Stimulated activated CD4-positive, alpha-beta T cell treated with anti-CD3 and anti-CD28 coated beads, Interleukin-12 subunit alpha, Interleukin-12 subunit beta, amount 100 ng/mL, for 24 hours (primary cell): Measurements from ENCODE around the gene PRR19.

Experiments
- DNase-seq, 2 experiments: peaks; one replicate each; pipeline ENCODE4 v3.0.0-alpha.2; 2020; ENCODE audit warnings: low read depth in 2 of 2

Gene PRR19

DNA sequence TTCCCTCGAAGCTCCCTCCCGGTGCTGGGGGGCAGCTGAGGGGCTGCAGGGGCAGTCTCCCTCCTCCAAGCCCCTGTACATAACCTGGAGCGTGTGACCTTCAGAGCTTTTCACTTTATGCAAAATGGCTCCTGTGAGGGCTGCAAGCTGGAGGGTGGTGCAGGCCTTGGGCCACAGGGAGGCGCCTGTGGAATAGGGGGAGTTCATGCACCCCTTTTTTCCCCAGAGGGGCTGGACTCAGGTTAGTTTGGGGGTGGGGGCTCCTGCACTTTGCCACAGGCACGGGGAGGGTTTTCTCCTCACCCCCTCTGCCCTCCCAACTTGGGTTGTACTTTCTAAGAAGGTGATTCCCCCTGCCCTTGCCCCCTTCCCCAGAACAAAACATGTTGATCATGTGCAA, 6.6 kb upstream of the PRR19 start:
- no peak for DNase-seq

- DNase-seq = peak; percentile 75 to 91
Observed at GRCh38 chr19:42295831-42296525, 6.0 kb upstream of the PRR19 start.

DNA sequence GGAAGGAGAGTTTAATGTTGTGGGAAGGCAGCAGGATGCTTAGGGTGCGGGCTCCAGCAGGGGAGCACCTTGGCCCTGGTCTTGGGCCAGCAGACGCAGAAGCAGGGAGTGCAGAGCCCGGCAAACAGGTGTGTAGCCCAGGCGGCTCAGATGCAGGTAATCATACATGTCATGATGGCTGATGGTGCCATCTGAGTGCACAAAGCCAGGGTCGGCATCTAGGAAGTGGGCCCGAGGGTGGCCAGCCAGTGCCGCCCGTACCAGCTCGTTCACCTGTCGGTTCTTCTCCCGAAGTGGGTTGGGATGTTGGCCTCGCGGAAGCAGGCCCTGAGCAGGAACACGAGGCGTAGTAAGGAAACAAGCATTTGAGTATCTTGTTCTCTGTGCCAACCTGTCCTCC, 4.9 kb upstream of the PRR19 start:
- no peak for DNase-seq

- no peak for DNase-seq
Observed at GRCh38 chr19:42303101-42303464, 1.2 kb downstream of the PRR19 start.

GRCh38 chr19:42303876-42304275, 1.9 kb downstream of the PRR19 start:
- DNase-seq = no peak

GRCh38 chr19:42306646-42307045, 4.7 kb downstream of the PRR19 start:
- DNase-seq = no peak

GRCh38 chr19:42309686-42310085, 7.8 kb downstream of the PRR19 start:
- DNase-seq = no peak

DNA sequence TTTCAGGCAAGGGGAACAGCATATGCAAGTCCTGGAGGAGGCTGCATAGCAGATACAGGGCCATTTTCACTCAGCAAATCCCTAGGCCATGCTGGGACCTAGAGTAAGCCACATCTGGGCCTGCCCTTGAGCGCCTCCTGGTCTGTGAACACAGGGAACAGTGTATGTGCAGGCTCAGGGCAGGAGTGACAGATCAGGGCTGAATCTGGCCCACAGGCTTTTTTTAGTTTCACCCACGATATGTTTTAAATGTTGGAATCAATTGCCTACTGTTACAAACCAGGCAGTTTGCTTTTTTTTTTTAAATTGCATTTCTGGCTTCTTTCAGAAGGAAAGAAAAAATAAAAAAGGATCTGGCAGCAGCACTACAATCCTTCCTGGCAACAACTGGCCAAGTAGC, 9.7 kb downstream of the PRR19 start:
- no peak for DNase-seq

DNA sequence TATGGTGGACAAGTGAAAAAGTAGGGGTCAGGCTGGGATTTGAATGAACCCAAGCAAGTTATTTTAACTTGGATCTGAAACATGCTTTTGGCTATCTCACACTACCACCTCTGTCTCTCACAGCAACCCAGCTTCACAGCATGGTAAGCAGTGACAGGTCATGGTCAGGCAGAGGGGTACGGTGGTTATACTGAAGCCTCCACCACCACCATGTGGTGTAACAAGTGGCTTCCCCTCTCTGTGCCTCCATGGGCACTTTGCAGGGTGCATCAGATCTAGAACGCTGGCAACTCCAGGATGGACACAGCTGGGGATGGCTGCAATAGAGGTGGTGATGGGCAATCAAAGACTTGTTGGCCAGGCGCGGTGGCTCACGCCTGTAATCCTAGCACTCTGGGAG, 10.4 kb downstream of the PRR19 start:
- no peak for DNase-seq

- no peak for DNase-seq
Observed at GRCh38 chr19:42313096-42313839, 11.3 kb downstream of the PRR19 start, which contains the start of gene TMEM145. Gene TMEM145, plus strand, starts transcription at chr19:42313309. Its CDS starts 68 bp downstream, at chr19:42313377.

- DNase-seq = no peak
Observed at GRCh38 chr19:42313840-42314755, 12.2 kb downstream of the PRR19 start.

DNA sequence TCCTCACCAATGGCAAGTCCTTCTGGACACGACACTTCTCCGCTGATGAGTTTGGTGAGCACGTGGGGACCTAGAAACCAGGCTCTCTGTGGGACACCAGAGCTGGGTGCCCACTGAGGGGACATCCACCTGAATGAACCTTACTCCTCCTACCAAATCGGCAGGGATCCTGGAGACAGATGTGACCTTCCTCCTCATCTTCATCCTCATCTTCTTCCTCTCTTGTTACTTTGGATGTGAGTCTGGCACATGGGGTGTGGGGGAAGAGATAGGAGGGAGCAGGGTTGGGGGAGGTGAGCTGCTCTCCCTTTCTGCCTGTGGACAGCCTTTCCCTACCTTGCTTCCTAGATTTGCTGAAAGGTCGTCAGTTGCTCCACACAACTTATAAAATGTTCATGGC, 13.1 kb downstream of the PRR19 start:
- no peak for DNase-seq

DNA sequence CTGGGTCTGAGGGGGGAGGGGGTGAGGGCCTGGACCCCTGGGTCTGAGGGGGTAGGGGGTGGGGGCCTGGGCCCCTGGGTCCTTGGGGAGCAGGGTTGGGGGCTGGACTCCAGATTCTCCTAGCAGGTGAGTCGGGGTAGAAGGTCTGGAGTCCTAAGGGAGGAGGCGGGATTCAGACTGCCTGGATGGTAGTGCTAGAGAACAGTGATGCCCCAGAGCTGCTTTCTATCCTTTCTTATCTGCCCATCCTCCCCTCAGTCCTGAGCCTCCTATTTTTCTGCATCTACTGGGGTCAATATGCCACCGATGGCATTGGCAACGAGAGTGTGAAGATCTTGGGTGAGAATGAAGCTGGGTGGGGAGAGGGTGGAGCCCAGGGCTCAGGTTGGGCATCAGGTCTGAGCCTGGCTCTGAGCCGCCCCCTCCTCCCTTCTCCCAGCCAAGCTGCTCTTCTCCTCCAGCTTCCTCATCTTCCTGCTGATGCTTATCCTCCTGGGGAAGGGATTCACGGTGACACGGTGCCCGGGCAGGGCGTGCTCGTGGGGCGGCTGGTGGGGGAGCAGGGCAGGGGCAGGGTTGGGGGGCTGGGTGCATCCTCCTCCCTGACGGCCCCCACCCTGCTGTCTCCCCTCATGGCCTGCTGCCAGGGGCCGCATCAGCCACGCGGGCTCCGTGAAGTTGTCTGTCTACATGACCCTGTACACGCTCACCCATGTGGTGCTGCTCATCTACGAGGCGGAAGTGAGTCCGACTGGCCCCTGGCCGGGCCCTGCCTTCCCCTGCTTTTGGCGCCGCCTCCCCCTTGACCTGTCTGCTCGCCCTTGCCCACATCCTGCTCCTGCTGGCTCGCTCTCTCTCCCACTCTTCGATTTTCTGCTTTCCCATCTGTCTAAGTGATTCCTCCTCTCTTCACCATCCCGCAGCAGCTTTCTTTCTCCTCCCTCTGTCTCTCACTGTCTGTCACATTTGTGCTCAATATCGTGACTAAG, 14.6 kb downstream of the PRR19 start:
- no peak for DNase-seq

GRCh38 chr19:42317535-42317934, 15.6 kb downstream of the PRR19 start:
- no peak for DNase-seq

DNA sequence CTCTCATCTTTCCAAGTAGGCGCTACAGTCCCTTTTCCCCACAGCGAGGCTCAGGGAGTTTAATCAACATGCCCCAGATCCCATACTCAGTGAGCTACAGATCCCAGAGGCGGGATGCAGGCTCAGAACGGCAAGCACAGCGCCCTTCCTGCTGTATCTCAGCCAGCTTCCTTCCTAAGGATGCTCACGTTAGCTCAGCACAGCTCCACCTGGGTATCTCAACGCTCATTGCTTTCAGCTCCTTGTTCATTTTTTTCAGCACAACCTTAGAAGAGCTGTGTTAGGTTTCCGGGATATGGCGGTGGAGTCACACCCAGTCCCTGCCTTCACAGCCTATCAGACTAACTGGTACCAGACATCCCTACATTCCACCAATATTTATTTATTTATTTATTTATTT, 20.4 kb downstream of the PRR19 start:
- no peak for DNase-seq

DNA sequence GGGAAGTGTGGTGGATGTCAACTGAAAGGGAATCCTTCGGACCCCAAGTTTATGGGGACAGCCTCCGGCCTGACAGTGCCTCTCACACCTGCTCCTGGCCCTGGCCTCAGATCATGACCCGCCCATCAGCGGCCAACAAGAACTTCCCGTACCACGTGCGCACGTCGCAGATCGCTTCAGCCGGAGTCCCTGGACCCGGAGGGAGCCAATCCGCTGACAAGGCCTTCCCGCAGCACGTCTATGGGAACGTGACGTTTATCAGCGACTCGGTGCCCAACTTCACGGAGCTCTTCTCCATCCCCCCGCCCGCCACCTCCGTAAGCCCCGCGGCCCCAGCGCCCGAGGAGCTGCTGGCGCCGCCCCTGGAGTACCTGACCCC, 21.5 kb downstream of the PRR19 start:
- no peak for DNase-seq

DNA sequence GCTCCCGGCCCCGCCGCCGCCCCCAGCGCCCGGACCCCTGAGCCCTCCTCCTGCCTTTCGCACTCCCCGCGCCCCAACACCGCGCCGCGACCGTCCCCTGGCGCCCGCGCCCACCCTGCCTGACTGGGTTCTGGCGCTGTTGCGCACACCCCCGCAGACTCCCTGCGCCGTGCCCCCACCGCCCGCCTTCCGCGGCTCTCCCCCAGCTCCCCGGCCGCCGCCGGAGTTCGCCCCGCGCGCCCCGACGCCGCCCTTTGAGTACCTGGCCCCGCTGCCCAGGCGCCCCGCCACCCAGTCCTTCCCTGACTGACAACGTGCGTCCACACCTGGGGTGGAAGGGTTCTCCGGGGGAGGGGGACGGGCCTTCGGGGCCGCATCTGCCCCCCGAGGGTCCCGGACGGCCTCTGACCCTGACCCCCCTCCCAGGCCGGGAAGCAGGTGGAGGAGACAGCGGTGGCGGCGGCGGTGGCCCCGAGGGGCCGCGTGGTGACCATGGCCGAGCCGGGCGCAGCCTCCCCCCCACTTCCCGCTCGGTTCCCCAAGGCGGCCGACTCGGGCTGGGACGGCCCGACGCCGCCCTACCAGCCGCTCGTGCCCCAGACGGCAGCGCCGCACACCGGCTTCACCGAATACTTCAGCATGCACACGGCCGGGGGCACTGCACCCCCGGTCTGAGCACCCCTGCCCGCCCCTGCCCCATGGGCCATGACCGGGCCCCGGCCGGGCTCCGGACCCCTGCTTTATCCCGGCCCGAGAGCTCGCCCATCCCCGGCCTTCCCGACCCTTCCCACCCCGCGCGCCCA, 22.1 kb downstream of the PRR19 start:
- no peak for DNase-seq

DNA sequence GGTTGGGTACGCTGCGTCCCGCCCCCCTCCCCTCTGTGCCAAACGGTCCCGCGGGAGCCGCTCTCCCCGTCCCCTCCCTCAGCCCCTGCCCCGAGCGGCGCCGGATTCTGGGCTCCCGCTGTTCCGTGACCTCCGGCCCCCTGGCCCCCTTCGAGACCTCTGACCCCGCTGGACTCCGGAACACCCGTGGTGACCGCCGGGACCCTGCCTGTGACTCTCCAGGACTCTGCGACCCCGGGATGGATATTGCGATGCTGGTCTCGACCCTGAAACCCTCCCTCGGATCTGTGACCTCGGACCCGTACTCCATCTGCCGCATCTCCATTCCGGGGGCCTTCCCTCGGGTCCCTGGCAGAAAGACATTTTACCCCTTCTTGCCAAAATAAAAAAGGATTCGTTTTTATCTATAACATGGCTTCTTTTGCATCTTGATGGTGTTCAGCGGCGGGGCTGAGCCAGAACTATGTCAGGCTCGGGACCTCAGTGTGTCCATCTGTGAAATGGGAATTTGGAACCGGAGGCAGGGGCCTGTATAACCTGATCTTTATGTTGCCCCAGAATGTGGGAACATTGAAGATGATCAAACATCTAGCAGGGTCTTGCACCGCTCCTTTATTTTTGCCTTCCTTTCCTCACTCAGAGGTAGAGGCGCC, 22.8 kb downstream of the PRR19 start:
- no peak for DNase-seq

- DNase-seq = peak; percentile 95 to 99
Observed at GRCh38 chr19:42325308-42325895, 23.5 kb downstream of the PRR19 start, which contains the start of gene MEGF8. Gene MEGF8, plus strand, starts transcription at chr19:42325635. Its CDS starts 609 bp downstream, at chr19:42326244.
